NCI-H187 (cell line): ENCODE data around the gene RSPO3.
"Not testable (repeated sequence)": the region's sequence is repeated elsewhere in the genome, so short reads cannot be mapped to it uniquely, and the experiment has no call there.

Experiments
- DNase-seq, 2 experiments: peaks; one replicate each; lab custom pipeline; 2025; lab: John Stamatoyannopoulos, UW

RSPO3 gene

GRCh38 chr6:127118298-127119101 is at the start of gene RSPO3:
RSPO3 (plus strand) TSS chr6:127118671; CDS start chr6:127119193, 522 bp downstream.
- DNase-seq, result no peak

DNA sequence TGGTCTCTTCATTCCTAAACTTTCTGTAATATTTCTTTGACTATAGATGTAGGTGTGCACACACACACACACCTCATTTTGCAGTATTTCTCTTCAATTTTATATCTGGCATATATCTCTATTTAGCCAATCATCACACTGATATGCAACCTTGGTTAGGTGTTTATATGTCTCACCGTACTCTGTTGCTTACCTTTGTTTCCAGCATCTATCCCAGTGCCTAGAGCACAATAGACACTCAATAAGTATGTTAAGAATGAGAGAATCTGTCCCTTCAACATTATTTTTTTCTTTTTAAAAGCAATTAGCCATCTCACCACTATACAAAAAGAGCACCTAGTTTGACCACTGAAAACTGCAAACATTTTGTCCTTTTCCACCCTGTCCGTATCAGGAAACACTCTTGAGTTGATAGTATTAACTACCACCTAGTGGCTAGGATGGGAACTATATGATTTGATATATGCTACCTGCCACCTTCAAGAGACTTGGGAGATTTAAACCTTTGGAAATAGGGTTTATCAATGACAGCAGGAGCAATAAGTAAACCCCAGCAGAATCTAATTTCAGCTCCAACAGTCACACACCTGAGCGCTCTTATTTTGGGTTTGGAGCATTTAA is 48.7 kb upstream of the RSPO3 start:
- no peak for DNase-seq

GRCh38 chr6:127073222-127073621 is 45.2 kb upstream of the RSPO3 start:
- DNase-seq, result no peak

- DNase-seq, result no peak
Measured at GRCh38 chr6:127076466-127076865, 42.0 kb upstream of the RSPO3 start.

- no peak for DNase-seq
Measured at GRCh38 chr6:127077886-127078285, 40.6 kb upstream of the RSPO3 start.

DNA sequence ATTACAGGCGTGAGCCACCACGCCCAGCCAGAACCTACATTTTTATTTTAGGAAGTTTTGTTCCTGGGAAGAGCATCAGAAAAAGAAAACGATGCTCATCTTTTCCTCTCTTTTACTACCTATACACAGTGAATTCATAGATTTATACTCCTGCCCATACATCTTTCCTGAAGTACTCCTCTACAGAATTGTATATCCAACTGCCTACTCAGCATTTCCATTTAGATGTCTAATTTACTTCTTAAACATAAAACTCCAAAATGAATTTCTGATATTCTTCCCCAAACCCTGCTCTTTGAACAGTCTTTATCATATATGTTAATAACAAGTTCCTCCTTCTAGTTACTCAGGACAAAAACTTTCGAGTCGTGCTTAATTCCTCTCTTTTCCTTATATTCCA is 39.8 kb upstream of the RSPO3 start:
- DNase-seq, result no peak

DNA sequence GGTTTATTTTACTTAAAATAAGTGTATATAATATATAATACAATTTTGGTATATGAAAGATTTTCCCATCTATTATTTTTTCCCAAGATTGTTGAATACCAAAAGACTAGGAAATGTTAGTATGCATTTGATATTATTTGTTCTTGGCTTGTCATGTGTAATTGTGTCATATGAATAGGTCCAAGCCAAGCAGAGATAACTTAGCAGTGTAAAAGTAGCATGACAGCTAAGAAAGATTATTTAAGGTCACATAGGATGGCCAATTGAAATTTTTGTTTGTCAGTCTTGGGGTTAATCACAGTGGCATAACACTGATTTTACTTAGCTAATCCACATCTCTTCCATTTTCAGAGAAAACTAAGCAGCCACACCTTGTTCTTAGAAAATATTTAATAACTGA is 38.8 kb upstream of the RSPO3 start:
- DNase-seq, result no peak

- DNase-seq, result no peak
Measured at GRCh38 chr6:127080081-127080480, 38.4 kb upstream of the RSPO3 start.

DNA sequence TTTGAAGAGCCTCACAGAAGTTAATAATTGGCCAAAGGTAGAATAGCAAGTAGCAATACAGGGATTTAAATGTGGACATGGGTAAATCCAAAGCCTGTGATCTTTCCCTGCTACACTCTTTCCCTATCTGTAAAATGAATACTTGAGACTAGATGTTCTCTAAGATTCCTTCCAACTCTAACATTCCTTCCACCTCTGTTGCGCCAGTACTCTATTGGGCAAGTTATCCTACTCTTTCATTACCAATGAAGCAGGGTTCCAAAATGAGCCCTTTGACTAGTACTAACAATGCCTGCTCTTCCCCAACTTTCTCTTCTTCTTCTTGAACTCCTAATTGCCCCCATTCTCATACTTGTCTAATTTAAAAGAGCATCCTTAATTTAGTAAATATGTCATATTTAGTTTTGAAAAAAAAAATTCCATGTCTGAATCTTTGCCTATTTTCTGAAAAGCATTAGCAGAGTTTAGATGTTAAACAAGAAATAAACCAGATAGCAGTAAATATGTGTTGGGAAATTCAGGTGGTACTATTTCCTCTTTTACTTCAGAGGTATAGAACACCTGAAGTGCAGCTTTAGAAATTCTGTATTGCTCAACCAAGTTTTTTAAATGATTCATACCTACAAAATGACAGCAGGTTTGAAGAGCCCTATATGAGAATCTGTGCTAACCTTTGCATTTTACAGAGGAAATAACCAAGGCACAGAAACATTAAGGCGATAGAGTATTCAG is 35.1 kb upstream of the RSPO3 start:
- DNase-seq, result no peak

- DNase-seq, result no peak
Measured at GRCh38 chr6:127083963-127084310, 34.5 kb upstream of the RSPO3 start.

- DNase-seq, result no peak
Measured at GRCh38 chr6:127085181-127085580, 33.3 kb upstream of the RSPO3 start.

DNA sequence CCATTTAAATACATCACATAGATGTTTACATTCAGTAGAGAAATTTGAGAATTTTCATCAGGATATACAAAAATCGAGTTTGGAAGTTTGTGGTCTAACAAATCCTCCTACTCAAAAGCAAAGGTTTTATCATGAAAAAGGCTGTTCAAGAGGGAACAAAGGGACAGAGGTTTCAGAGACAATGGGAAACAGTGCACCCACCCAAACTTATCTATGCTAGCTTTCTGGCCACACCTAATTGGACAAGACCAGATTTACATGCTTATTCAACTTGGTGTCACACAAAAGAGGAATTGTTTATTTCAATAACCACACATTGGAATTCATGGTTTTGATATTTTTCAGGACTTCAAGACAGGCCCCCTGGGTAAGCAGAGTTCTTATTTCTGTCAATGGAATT is 28.4 kb upstream of the RSPO3 start:
- no peak for DNase-seq

DNA sequence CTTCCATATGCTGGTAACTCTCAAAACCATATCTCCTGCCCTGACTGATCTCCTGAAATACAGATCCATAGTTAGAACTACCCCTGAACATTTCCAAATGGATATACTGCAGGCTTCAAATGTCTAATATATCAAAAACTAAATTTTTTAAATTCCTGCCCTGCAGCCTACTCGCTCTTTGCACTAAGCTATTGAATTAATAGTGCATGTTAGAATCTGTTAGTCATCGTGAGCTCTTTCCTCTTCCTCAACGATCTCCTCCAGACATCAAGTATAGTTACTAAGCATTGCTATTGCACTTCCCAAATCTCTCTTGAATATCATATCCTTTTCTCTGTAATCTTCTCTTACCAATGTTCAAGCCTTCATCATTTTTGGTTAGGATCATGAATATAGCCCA is 26.0 kb upstream of the RSPO3 start:
- no peak for DNase-seq

- no peak for DNase-seq
Measured at GRCh38 chr6:127094791-127095190, 23.7 kb upstream of the RSPO3 start.

GRCh38 chr6:127096167-127096566 is 22.3 kb upstream of the RSPO3 start:
- no peak for DNase-seq

- DNase-seq, result not testable (repeated sequence)
Measured at GRCh38 chr6:127097442-127097841, 21.0 kb upstream of the RSPO3 start.

- DNase-seq, result no peak
Measured at GRCh38 chr6:127100510-127101140, 17.8 kb upstream of the RSPO3 start.

DNA sequence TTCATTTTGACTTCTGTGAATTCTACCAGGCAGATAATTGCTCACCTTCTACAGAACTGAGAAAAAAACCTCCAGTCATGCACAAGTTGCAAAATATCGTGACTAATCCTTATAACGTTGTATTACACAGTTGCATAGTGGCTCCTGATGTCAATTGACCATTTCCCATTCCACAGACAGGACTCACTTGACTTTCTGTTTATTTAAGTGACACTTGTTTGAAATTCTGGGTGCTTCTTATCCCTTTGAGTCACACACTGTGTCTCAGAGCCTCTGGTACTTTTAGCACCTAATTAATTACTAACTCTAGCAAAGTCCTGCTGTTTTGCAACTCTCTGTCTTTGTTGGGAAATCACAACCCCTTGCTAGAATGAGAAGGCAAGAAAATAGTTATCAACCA is 16.2 kb upstream of the RSPO3 start:
- no peak for DNase-seq

- DNase-seq, result no peak
Measured at GRCh38 chr6:127102859-127103258, 15.6 kb upstream of the RSPO3 start.

- no peak for DNase-seq
Measured at GRCh38 chr6:127103482-127103881, 15.0 kb upstream of the RSPO3 start.

- no peak for DNase-seq
Measured at GRCh38 chr6:127107916-127108315, 10.6 kb upstream of the RSPO3 start.

DNA sequence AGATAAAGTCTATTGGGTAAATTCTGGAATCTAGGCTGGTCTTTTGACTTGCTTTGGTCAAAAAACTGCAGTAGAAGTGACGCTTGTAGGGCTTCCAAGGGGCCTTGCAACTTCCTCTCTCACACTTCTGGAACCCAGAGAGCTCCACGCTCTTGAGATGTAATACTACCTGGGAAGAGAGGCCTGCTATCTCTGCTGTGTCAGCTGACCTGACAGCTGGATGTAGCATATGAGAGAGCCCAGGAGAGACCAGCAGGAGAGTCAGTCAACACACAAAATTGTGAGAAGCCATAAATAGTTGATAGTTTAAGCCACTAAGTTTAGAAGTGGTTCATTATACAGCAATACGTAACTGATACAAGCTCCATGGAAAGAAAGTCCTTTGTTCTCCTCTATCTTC is 7.8 kb upstream of the RSPO3 start:
- no peak for DNase-seq

DNA sequence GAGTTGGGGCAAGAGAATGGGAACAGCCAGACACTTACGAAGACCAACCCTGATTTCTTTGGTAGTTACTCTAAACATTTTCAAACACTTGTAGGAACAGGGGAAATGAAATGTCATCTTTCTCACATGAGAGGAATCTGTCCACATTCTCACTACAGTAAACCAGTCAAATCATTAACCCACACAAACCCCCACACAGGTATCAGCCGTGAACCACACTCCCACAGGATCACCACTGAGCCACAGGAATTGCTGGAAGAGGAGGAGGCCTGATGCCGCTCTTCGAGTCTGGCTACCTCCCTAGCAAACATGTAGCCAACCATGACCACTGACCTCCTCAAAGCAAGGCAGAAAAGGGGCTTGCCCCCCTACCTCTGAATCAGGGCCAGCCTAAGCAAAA is 6.9 kb upstream of the RSPO3 start:
- no peak for DNase-seq
